GM18868 (cell line): ENCODE data around the gene GASK1B.

Source experiments
- ATAC-seq: cut with Tn5 transposase; IDR thresholded peaks from one replicate; pipeline ENCODE4 v1.9.1; 2021; ENCODE audit warnings: mild to moderate bottlenecking, moderate library complexity; ENCODE audit not compliant: unreplicated experiment

Gene GASK1B

GRCh38 chr4:158172261-158173258 is at the start of gene GASK1B:
TSS of gene GASK1B (minus strand) at chr4:158173025. CDS start at chr4:158171375, 1,650 bp downstream.
- peak; percentile 58 for ATAC-seq

- ATAC-seq = peak; percentile 65
Observed at GRCh38 chr4:158219623-158220022, 46.8 kb upstream of the GASK1B start.

- no peak for ATAC-seq
Observed at GRCh38 chr4:158217763-158218162, 44.9 kb upstream of the GASK1B start.

- ATAC-seq = no peak
Observed at GRCh38 chr4:158214856-158215255, 42.0 kb upstream of the GASK1B start.

- no peak for ATAC-seq
Observed at GRCh38 chr4:158213466-158213865, 40.6 kb upstream of the GASK1B start.

- no peak for ATAC-seq
Observed at GRCh38 chr4:158211222-158211621, 38.4 kb upstream of the GASK1B start.

- peak; percentile 92 for ATAC-seq
Observed at GRCh38 chr4:158209825-158210807, 37.3 kb upstream of the GASK1B start, which contains the start of gene TMEM144. TSS of gene TMEM144 (plus strand) at chr4:158210486. CDS start at chr4:158212668, 2,182 bp downstream.

- ATAC-seq = peak; percentile 57
Observed at GRCh38 chr4:158208963-158209640, 36.3 kb upstream of the GASK1B start.

- ATAC-seq = no peak
Observed at GRCh38 chr4:158203929-158204328, 31.1 kb upstream of the GASK1B start.

GRCh38 chr4:158203436-158203835 is 30.6 kb upstream of the GASK1B start:
- no peak for ATAC-seq

GRCh38 chr4:158202481-158202880 is 29.7 kb upstream of the GASK1B start:
- no peak for ATAC-seq

- ATAC-seq = no peak
Observed at GRCh38 chr4:158201876-158202275, 29.1 kb upstream of the GASK1B start.

- no peak for ATAC-seq
Observed at GRCh38 chr4:158201322-158201721, 28.5 kb upstream of the GASK1B start.

GRCh38 chr4:158200214-158200613 is 27.4 kb upstream of the GASK1B start:
- ATAC-seq = no peak

GRCh38 chr4:158197194-158197776 is 24.5 kb upstream of the GASK1B start:
- no peak for ATAC-seq

- no peak for ATAC-seq
Observed at GRCh38 chr4:158195297-158195696, 22.5 kb upstream of the GASK1B start.

GRCh38 chr4:158193171-158193749 is 20.4 kb upstream of the GASK1B start:
- peak; percentile 61 for ATAC-seq

- no peak for ATAC-seq
Observed at GRCh38 chr4:158192439-158193158, 19.8 kb upstream of the GASK1B start.

GRCh38 chr4:158190718-158191117 is 17.9 kb upstream of the GASK1B start:
- ATAC-seq = no peak
